Hepatocyte (in vitro differentiated cells): ENCODE data around the gene PACSIN2. TPM values are rescaled to one million over a fixed set of nuclear protein-coding genes. Genes with fewer than 3 reads are reported as not detected.

Source experiments
- DNase-seq: peaks from one replicate; pipeline ENCODE4 v3.0.0-alpha.2; 2016; ENCODE audit warnings: low spot score
- H2AFZ ChIP-seq: fragments of 200-600 bp; sonication (generic); 2 replicates; pipeline ENCODE4 v1.6.0; 2016; ENCODE audit warnings: antibody characterized with exemption, mild to moderate bottlenecking
- H3K27ac ChIP-seq: fragments of 200-600 bp; sonication (generic); 2 replicates; pipeline ENCODE4 v1.5.1; 2016; ENCODE audit warnings: mild to moderate bottlenecking
- H3K27me3 ChIP-seq: fragments of 200-600 bp; sonication (generic); 2 replicates; pipeline ENCODE4 v1.6.1; 2016
- H3K36me3 ChIP-seq: fragments of 200-600 bp; sonication (generic); replicated peaks from 2 replicates; pipeline ENCODE4 v1.5.1; 2016; ENCODE audit warnings: low read depth; ENCODE audit not compliant: insufficient read depth
- H3K4me1 ChIP-seq: fragments of 200-600 bp; sonication (generic); 2 replicates; pipeline ENCODE4 v1.5.1; 2016; ENCODE audit warnings: mild to moderate bottlenecking, moderate library complexity; ENCODE audit not compliant: insufficient read depth
- H3K4me2 ChIP-seq: fragments of 200-600 bp; sonication (generic); 2 replicates; pipeline ENCODE4 v1.6.0; 2016
- H3K4me3 ChIP-seq: fragments of 200-600 bp; sonication (generic); 2 replicates; pipeline ENCODE4 v1.5.1; 2016; ENCODE audit warnings: mild to moderate bottlenecking
- H3K79me2 ChIP-seq: fragments of 200-600 bp; sonication (generic); 2 replicates; pipeline ENCODE4 v1.6.0; 2017; ENCODE audit warnings: mild to moderate bottlenecking
- H3K9me2 ChIP-seq: fragments of 200-600 bp; sonication (generic); replicated peaks from 2 replicates; pipeline ENCODE4 v1.6.0; 2017; ENCODE audit warnings: mild to moderate bottlenecking; ENCODE audit not compliant: insufficient read depth
- H3K9me3 ChIP-seq: fragments of 200-600 bp; sonication (generic); 2 replicates; pipeline ENCODE4 v1.5.1; 2016; ENCODE audit warnings: low read depth, mild to moderate bottlenecking
- H4K20me1 ChIP-seq: fragments of 200-600 bp; sonication (generic); 2 replicates; pipeline ENCODE4 v1.6.0; 2016; ENCODE audit warnings: mild to moderate bottlenecking; ENCODE audit not compliant: insufficient read depth, poor library complexity, severe bottlenecking
- CTCF ChIP-seq: fragments of 200-600 bp; sonication (generic); IDR thresholded peaks from 2 replicates; pipeline ENCODE4 v1.5.1; 2016; ENCODE audit warnings: antibody characterized with exemption, mild to moderate bottlenecking; ENCODE audit not compliant: poor library complexity
- EZH2 ChIP-seq: fragments of 200-600 bp; sonication (generic); IDR thresholded peaks from 2 replicates; pipeline ENCODE4 v1.6.1; 2016; ENCODE audit warnings: antibody characterized with exemption, mild to moderate bottlenecking, borderline replicate concordance
- EZH2phosphoT487 ChIP-seq: fragments of 200-600 bp; sonication (generic); IDR thresholded peaks from one replicate; pipeline ENCODE4 v1.6.1; 2018; ENCODE audit warnings: antibody characterized with exemption, mild to moderate bottlenecking, low read depth, moderate library complexity; ENCODE audit not compliant: unreplicated experiment, severe bottlenecking
- WGBS: methylation state at CpG from one replicate; pipeline ENCODE4 v1.1.6; 2016; ENCODE audit warnings: low lambda C conversion rate; ENCODE audit errors: missing lambda C conversion rate; 5-methylcytosine and 5-hydroxymethylcytosine counted together
- polyA plus RNA-seq: library from polyadenylated mRNA; unstranded; fragments of >200 nt; fragmentation: Nextera tagmentation; extraction: Ambion mirVana; gene quantifications from 2 replicates; pipeline ENCODE4 v1.2.1, GENCODE V29; 2016
- total RNA-seq: library from RNA; depleted of rRNA; stranded (reverse); fragments of >200 nt; gene quantifications from 2 replicates; pipeline ENCODE4 v1.2.3, GENCODE V29; 2014

PACSIN2 gene
- total and polyA plus RNA-seq, 2 experiments from 2014 or later: 77.7 to 86.3 TPM

GRCh38 chr22:42933485-42934091 is 81.4 kb downstream of the PACSIN2 start:
- no peak for TF ChIP-seq EZH2
- TF ChIP-seq CTCF: no peak
- TF ChIP-seq EZH2phosphoT487: no peak
- peaks cover 95% of the 10 kb centered on the region for H3K79me2 ChIP-seq
- H3K4me1 ChIP-seq: peaks cover 52% of the 10 kb centered on the region
- H3K27ac ChIP-seq: peak overlapping the region; percentile 87
- no peaks in the 10 kb centered on the region for H3K36me3 ChIP-seq
- no peak overlapping the region for H2AFZ ChIP-seq
- peaks cover 26% of the 10 kb centered on the region for H4K20me1 ChIP-seq
- peak overlapping the region; percentile 42 for H3K4me2 ChIP-seq
- peak; percentile 82 for DNase-seq
- no peaks in the 10 kb centered on the region for H3K9me3 ChIP-seq
- 72% methylated on average over 10 of the region's 10 CpGs for WGBS
- no peaks in the 10 kb centered on the region for H3K27me3 ChIP-seq
- no peaks in the 10 kb centered on the region for H3K9me2 ChIP-seq
- H3K4me3 ChIP-seq: no peak overlapping the region

- no peaks in the 10 kb centered on the region for H3K27me3 ChIP-seq
- 88% methylated on average over 4 of the region's 4 CpGs for WGBS
- H3K36me3 ChIP-seq: no peaks in the 10 kb centered on the region
- no peaks in the 10 kb centered on the region for H3K9me2 ChIP-seq
- no peak for TF ChIP-seq CTCF
- no peak for TF ChIP-seq EZH2
- no peak for TF ChIP-seq EZH2phosphoT487
- peaks cover 95% of the 10 kb centered on the region for H3K79me2 ChIP-seq
- no peak overlapping the region for H2AFZ ChIP-seq
- no peak overlapping the region for H3K4me3 ChIP-seq
- H3K4me2 ChIP-seq: peak overlapping the region; percentile 42
- DNase-seq: no peak
- peak overlapping the region; percentile 87 for H3K27ac ChIP-seq
- peaks cover 31% of the 10 kb centered on the region for H4K20me1 ChIP-seq
- peaks cover 46% of the 10 kb centered on the region for H3K4me1 ChIP-seq
- no peaks in the 10 kb centered on the region for H3K9me3 ChIP-seq
Observed at GRCh38 chr22:42932857-42933484, 82.0 kb downstream of the PACSIN2 start.

DNA sequence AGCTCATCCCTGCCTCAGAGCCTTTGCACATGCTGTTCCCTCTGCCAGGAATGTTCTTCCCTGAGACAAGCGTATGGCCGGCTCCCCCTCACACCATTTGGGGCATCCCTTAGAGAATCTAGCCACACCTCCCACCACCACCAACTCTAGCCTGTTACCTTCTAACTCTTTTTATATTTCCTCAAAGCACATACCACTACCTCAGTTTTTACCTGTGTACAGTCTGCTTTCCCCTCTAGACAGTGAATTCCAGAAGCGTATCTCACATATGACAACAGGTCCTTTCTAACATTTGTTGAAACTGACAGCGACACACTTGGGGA is 82.8 kb downstream of the PACSIN2 start:
- TF ChIP-seq CTCF: no peak
- TF ChIP-seq EZH2: no peak
- TF ChIP-seq EZH2phosphoT487: no peak
- H2AFZ ChIP-seq: no peak overlapping the region
- H3K4me3 ChIP-seq: no peak overlapping the region
- H3K9me3 ChIP-seq: no peaks in the 10 kb centered on the region
- peaks cover 34% of the 10 kb centered on the region for H4K20me1 ChIP-seq
- no peak overlapping the region for H3K4me2 ChIP-seq
- H3K27me3 ChIP-seq: no peaks in the 10 kb centered on the region
- 95% methylated on average over 4 of the region's 4 CpGs for WGBS
- H3K4me1 ChIP-seq: peaks cover 38% of the 10 kb centered on the region
- H3K36me3 ChIP-seq: no peaks in the 10 kb centered on the region
- H3K79me2 ChIP-seq: peaks cover 95% of the 10 kb centered on the region
- no peak for DNase-seq
- H3K9me2 ChIP-seq: no peaks in the 10 kb centered on the region
- H3K27ac ChIP-seq: peak overlapping the region; percentile 87
